ENCODE results near the gene DCAF11.
"Not testable (repeated sequence)": the region's sequence is repeated elsewhere in the genome, so short reads cannot be mapped to it uniquely, and the experiment has no call there.

The DCAF11 gene

DNA sequence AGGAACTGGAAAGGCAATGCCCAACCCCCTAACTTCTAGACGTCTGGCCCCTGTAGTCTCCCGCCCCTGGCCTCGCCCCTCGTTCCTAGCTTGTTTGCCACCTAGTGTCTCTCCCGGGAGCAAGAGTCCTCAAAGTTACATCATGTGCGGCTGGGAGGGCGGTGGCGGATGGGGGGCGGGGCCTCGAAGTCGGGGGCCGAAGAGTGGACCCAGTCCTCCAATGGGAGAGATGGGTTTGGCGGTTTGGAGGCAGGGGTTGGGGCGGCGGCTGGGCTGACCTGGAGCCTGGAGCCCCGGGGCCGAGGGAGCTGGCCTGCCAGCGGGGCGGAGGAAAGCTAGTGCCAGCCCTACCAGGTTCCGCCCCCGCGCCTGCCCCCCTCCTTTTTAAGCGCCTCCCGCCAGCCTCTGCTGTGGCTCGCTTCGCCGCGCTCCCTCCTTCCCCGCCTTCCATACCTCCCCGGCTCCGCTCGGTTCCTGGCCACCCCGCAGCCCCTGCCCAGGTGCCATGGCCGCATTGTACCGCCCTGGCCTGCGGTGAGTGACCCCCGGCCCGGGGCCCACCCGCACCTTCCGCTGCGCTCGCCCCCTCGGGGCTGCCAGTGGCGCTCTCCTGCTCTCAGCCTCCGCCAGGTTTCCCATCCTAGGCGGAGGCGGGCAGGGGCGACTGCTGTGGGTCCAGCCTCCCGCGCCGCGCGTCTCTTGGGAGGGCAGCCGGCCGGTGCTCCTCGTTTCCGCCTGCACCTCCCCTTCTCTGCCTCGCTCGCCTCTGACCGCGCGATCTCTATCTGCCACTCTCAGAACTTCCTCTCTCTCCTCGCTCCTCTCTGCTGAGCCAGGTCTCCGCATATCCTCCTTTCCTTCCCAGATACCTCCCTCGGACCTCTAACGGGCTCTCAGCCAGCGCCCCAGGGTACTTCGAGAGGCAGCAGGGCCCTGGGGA, 20.4 kb upstream of the DCAF11 start, which contains the start of gene PCK2:
Gene PCK2, plus strand, starts transcription at position 411 of the 940 bp plus-strand sequence. Its CDS starts 95 bp downstream, at position 506.
- peak; percentile 95 for DNase-seq
- in situ Hi-C loops (cut with MboI; ENCODE audit: low pct_unique_long_range_greater_than_20kb, low sequenced_read_pairs) = no loop called here

DNA sequence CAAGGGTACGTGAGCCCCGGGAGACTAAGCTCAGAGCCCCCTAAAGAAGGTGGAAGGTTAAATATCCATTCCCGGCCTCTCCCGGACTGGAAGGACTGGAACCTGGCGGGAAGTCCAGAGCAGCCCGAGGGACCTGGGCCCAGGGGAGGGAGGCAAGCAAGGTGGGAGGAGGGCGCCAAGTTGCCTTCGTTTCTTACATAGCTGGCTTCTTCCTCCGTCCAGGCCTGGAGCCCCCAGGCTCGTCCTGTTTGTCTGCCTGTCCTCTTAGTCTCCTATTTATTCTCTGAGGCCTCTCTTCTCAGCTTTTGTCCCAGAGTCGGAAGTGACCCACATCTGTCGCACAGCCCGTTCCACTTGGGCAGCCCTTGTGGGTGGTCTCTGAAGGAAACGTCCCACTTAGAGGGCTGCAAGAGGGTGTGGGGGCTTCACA, 19.7 kb upstream of the DCAF11 start:
- no peak for DNase-seq
- in situ Hi-C loops (cut with MboI; ENCODE audit: low pct_unique_long_range_greater_than_20kb, low sequenced_read_pairs) = no loop called here

DNA sequence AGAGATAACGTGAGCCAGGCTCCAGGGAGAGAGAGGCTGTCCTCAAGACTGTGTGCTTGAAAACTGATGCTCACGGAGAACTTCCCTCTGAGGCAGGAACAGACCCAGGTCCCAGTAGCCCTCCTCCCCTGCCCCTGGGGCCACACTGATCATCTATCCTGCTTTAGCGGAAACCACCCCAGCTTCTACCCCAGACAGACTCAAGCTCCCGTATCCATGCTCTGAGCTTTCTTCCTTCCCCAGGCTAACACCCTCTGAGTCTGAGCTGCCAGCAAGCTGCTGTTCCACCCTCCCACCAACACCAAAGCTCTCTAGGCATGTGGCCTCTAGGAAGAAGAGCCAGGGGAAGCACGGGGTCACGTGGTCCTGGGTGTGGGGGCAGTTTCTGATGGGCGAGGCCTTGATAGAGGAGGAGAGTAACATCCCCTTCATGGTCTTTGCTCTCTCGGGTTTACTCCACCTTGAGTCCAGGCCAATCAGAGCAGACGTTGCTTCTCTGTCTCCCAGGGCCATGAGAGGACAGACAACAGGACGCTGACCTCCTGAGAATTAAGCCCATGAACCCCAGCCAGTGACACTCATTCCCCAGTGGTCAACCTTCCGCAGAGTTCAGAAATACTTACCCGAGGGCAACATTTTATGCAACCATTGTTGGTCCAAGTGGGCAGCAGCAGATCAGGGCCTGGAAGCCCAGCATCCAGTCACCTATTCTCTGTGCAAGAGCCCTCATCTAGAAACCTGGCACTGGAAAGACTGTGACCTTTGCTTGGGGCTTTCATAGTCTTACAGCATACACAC, 19.1 kb upstream of the DCAF11 start:
- in situ Hi-C loops (cut with MboI; ENCODE audit: low pct_unique_long_range_greater_than_20kb, low sequenced_read_pairs) = no loop called here
- peak; percentile 89 for DNase-seq

GRCh38 chr14:24096545-24097181, 17.9 kb upstream of the DCAF11 start:
- in situ Hi-C loops (cut with MboI; ENCODE audit: low pct_unique_long_range_greater_than_20kb, low sequenced_read_pairs) = no loop called here

DNA sequence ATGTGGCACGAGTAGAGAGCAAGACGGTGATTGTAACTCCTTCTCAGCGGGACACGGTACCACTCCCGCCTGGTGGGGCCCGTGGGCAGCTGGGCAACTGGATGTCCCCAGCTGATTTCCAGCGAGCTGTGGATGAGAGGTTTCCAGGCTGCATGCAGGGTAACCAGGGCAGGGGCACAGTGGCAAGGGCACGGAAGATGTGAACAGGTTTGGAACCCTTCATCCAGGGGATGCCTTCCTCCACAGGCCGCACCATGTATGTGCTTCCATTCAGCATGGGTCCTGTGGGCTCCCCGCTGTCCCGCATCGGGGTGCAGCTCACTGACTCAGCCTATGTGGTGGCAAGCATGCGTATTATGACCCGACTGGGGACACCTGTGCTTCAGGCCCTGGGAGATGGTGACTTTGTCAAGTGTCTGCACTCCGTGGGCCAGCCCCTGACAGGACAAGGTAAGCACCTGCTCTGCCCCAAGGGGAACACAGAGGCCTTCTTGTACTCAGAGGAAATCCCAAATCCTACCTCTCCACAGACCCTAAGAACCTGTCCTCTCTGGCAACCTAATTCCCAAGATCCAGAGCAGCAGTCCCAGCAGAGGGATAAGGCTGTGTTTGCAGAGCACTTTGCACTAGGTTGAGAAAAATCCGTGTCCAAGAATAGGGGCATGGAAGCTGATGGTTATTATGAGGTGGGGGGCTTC, 16.2 kb upstream of the DCAF11 start:
- in situ Hi-C loops (cut with MboI; ENCODE audit: low pct_unique_long_range_greater_than_20kb, low sequenced_read_pairs) = no loop called here
- DNase-seq = no peak

More at GRCh38 chr14:24096545-24097181, 17.9 kb upstream of the DCAF11 start:
- DNase-seq = no peak

- no peak for DNase-seq
- in situ Hi-C loops (cut with MboI; ENCODE audit: low pct_unique_long_range_greater_than_20kb, low sequenced_read_pairs) = no loop called here
These were observed 15.4 kb upstream of the DCAF11 start for GRCh38 chr14:24098927-24099813.

DNA sequence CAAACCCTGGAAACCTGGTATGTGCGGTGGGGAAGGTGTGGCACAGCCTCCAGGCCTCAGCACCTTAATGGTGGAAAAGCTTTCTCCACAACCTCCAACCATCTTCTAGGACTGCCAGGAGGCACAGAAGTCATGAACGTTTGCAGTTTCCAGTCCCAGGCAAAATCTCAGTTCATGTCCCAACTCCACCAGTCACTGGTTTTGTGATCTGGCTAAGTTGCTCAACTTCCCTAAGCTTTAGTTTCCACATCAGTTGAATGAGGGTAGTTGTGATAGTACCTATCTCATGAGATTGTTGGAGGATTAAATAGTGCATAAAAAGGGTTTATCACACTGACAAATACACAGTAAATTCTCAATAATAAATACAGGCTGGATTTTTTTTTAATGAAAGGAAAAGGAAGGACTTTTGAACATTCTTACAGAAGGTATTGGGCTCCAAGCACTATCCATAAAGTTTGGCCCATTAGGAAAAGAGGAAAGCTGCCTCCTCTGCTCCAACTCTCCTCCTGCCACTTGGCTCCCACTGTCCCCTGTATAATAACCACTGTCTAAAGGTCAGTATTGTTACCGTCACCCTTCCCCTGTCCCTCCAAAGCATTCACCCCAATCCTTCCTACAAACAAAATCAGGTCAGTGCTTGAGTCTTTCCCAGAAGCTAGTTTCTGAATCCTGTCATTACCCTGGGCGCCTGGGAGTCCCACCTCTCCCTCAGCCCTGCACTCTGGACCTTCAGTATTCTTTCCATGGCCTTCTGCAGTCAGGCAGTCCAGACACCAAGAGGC, 14.2 kb upstream of the DCAF11 start:
- DNase-seq = no peak
- in situ Hi-C loops (cut with MboI; ENCODE audit: low pct_unique_long_range_greater_than_20kb, low sequenced_read_pairs) = no loop called here

- no peak for DNase-seq
- in situ Hi-C loops (cut with MboI; ENCODE audit: low pct_unique_long_range_greater_than_20kb, low sequenced_read_pairs) = no loop called here
These were observed 13.5 kb upstream of the DCAF11 start for GRCh38 chr14:24100982-24101494.

DNA sequence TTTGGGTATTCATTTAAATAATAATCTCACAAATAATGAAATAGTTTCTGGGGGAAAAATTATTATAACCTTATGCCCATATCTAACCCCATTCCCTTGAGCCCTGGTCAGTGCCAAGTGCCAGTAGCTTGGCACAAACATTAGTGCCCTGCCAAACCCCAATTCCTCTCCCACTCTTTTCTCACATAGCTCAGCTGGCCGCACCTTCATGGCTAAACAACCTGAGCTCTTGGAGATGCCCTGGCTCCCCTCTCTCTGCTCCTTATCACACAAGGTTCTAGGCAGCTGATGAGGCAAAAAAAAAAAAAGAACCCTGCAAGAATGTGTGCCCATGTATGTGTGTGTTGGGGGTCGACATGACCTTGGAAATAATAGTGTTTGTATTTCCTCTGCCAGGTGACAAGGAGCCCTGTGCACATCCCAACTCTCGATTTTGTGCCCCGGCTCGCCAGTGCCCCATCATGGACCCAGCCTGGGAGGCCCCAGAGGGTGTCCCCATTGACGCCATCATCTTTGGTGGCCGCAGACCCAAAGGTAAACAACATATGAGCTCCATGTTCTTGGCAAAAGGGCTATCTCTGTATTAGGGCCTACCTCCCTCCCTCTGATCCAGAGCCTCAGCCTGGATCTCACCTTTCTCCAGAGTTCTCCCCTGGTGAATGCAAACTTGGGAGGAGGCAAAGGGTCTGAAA, 12.1 kb upstream of the DCAF11 start:
- DNase-seq = no peak
- in situ Hi-C loops (cut with MboI; ENCODE audit: low pct_unique_long_range_greater_than_20kb, low sequenced_read_pairs) = no loop called here

DNA sequence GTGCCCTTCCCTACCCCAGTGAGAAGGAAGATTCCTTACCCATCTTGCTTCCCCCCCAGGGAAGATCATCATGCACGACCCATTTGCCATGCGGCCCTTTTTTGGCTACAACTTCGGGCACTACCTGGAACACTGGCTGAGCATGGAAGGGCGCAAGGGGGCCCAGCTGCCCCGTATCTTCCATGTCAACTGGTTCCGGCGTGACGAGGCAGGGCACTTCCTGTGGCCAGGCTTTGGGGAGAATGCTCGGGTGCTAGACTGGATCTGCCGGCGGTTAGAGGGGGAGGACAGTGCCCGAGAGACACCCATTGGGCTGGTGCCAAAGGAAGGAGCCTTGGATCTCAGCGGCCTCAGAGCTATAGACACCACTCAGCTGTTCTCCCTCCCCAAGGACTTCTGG, 11.1 kb upstream of the DCAF11 start:
- DNase-seq = no peak

DNA sequence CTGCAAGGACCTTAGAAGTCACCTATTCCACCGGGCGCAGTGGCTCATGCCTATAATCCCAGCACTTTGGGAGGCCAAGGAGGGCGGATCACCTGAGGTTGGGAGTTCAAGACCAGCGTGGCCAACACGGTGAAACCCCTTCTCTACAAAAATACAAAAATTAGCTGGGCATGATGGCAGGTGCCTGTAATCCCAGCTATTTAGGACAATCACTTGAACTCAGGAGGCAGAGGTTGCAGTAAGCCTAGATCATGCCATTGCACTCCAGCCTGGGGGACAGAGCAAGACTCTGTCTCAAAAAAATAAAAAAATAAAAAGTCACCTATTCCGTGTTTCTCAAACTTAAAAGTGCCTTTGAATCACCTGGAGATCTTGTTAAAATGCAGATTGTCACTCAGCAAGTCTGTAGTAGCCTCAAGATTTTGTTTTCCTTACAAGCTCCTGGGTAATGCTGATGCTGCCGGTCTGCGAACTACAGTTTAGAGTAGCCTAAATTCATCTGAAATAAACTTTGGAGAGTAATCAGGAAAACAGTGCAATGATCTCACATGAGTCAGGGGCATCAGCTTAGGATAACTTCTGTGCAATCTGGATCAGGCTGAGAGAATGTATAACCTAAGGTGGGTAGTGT, 8.9 kb upstream of the DCAF11 start:
- DNase-seq; in situ Hi-C loops (cut with MboI; ENCODE audit: low pct_unique_long_range_greater_than_20kb, low sequenced_read_pairs): not testable (repeated sequence)

More for the DNA sequence above, 11.1 kb upstream of the DCAF11 start:
- in situ Hi-C loops (cut with MboI; ENCODE audit: low pct_unique_long_range_greater_than_20kb, low sequenced_read_pairs) = no loop called here

- no peak for DNase-seq
- in situ Hi-C loops (cut with MboI; ENCODE audit: low pct_unique_long_range_greater_than_20kb, low sequenced_read_pairs) = no loop called here
These were observed 7.8 kb upstream of the DCAF11 start for GRCh38 chr14:24106672-24107271.

DNA sequence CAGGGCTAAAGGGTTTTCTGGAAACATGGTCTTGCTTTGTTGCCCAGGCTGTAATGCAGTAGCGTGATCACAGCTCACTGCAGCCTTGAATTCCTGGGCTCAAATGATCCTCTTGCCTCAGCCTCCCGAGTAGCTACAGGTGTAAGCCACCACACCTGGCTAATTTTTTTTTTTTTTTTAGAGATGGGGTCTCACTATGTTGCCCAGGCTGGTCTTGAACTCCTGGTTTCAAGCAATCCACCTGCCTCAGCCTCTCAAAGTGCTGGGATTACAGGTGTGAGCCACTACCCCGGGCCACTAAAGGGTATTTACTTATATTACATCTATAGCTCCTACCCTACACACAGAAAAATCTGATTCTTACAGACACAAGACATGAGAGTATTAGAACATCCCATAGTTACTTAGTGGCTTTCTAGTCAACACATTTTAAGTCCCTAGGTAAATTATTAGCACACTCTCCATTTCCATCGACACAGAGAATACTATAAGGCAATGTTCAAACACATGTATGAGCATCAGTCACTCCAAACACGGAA, 6.2 kb upstream of the DCAF11 start:
- in situ Hi-C loops (cut with MboI; ENCODE audit: low pct_unique_long_range_greater_than_20kb, low sequenced_read_pairs) = no loop called here
- no peak for DNase-seq

DNA sequence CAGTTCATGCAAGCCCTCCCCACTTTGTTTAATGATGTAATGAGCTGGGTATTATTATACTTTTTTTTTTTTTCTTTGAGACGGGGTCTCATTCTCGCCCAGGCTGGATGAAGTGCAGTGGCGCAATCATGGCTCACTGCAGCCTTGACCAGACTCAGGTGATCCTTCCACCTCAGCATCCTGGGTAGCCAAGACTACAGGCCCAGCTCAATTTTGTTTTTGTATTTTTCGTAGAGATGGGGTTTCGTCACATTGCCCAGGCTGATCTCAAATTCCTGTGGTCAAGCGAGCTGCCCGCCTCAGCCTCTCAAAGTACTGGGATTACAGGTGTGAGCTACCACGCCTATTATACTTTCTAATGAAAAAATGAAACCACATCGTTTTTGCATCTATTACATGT, 4.5 kb upstream of the DCAF11 start:
- in situ Hi-C loops (cut with MboI; ENCODE audit: low pct_unique_long_range_greater_than_20kb, low sequenced_read_pairs) = no loop called here
- no peak for DNase-seq

DNA sequence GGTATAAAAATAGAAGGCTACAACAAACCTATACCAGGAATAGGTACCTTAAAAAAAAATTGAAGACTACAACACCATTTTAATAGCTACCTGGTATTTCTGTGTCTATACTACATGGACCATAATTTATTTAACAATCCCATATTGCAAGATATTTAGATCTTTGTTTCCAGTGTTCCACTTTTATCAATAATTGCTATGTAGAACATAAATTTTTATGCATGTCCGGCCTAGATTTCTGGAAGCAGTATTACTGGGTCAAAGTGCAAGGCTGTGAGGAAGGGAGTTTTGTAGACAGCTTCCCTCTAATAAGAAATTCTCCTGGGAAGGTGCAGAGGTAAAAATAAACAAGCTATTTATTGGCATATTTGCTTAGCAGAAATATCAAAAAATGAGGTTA, 4.1 kb upstream of the DCAF11 start:
- in situ Hi-C loops (cut with MboI; ENCODE audit: low pct_unique_long_range_greater_than_20kb, low sequenced_read_pairs) = no loop called here
- DNase-seq = no peak
